PFSK-1 (cell line): Measurements from ENCODE around the gene HEBP2.

ENCODE experiments used
- POLR2AphosphoS5 ChIP-seq: IDR thresholded peaks from 2 replicates; pipeline ENCODE4 v1.6.1; 2012; ENCODE audit warnings: low read depth, mild to moderate bottlenecking, control low read depth, low read length, moderate library complexity
- SIN3A ChIP-seq: IDR thresholded peaks from 2 replicates; pipeline ENCODE4 v1.6.1; 2012; ENCODE audit warnings: mild to moderate bottlenecking, low read length, moderate library complexity, borderline replicate concordance; ENCODE audit not compliant: insufficient read depth
- TAF1 ChIP-seq: IDR thresholded peaks from 2 replicates; pipeline ENCODE4 v1.6.1; 2012; ENCODE audit warnings: low read length, control low read depth, borderline replicate concordance; ENCODE audit not compliant: insufficient read depth
- TF ChIP-seq, protein P1 (sequence below), 2 experiments: IDR thresholded peaks; 2 replicates each; pipeline versions ENCODE4 v1.6.1 to v1.8.0; 2011 to 2012; ENCODE audit warnings: low read depth in 2 of 2, low read length in 2 of 2, control low read depth in 1 of 2, inconsistent platforms in 1 of 2, mild to moderate bottlenecking in 1 of 2, moderate library complexity in 1 of 2; ENCODE audit not compliant: insufficient read depth in 1 of 2

DNA sequence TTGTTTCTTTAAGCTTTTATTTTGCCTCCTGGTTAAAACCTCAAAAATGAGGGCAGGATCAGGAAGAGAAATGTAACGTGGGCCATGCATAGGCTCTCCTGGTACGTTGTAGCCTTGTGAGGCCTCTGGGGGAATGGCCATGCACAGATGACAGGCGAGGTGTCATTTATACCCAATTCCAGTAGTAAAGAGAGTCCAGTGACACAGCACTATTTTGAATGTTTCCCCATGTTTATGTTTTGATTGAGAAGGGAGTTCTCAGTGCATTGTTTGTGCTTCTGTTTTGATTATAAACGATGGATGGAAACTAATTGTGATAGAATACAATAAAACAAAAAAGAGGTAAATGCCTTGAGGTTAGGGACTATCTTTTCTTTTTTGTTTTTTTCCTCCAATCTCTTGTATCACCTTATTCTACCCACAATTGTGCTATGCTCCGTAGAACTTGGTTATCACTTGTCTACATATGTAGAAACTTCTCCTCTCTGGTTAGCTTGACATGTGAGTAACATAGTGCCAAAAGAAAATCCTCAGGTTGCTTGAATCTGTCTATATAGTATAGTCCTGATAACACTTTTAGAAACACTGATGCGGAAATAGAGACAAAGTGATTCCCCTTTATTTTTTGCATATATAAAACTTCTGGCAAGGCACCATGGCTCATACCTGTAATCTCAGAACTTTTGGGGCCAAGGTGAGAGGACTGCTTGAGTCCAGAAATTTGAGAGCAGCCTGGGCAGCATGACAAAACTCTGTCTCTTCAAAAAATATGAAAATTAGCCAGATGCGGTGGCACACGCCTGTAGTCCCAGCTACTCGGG is 33.2 kb upstream of the HEBP2 start:
- TF ChIP-seq POLR2AphosphoS5 (no peak), SIN3A (no peak), TAF1 (no peak)
- TF ChIP-seq, protein P1, sequence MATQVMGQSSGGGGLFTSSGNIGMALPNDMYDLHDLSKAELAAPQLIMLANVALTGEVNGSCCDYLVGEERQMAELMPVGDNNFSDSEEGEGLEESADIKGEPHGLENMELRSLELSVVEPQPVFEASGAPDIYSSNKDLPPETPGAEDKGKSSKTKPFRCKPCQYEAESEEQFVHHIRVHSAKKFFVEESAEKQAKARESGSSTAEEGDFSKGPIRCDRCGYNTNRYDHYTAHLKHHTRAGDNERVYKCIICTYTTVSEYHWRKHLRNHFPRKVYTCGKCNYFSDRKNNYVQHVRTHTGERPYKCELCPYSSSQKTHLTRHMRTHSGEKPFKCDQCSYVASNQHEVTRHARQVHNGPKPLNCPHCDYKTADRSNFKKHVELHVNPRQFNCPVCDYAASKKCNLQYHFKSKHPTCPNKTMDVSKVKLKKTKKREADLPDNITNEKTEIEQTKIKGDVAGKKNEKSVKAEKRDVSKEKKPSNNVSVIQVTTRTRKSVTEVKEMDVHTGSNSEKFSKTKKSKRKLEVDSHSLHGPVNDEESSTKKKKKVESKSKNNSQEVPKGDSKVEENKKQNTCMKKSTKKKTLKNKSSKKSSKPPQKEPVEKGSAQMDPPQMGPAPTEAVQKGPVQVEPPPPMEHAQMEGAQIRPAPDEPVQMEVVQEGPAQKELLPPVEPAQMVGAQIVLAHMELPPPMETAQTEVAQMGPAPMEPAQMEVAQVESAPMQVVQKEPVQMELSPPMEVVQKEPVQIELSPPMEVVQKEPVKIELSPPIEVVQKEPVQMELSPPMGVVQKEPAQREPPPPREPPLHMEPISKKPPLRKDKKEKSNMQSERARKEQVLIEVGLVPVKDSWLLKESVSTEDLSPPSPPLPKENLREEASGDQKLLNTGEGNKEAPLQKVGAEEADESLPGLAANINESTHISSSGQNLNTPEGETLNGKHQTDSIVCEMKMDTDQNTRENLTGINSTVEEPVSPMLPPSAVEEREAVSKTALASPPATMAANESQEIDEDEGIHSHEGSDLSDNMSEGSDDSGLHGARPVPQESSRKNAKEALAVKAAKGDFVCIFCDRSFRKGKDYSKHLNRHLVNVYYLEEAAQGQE (IDR thresholded peaks at IDR 0.05; ENCODE audit: insufficient read depth in 1 of 2, low read depth in 2 of 2, low read length in 2 of 2): no peak
